OCI-LY7 (cell line): ENCODE data around the gene MYH10. TPM values are rescaled to one million over a fixed set of nuclear protein-coding genes. Genes with fewer than 3 reads are reported as not detected.

Experiments
- BruUV-seq: library from RNA; stranded (reverse); fragments of 400-500 nt; replicated peaks from 2 replicates; lab custom pipeline; 2021; lab: Mats Ljungman, UMichigan
- CTCF ChIA-PET: fragments of 300-600 bp; sonication (Branson Sonifier 250); formaldehyde crosslinking; loops from one replicate; lab custom pipeline; 2022; ENCODE audit warnings: antibody characterized with exemption; ENCODE audit not compliant: unreplicated experiment; lab: Charles Lee
- POLR2A ChIA-PET: fragments of 300-600 bp; sonication (Branson Sonifier 250); formaldehyde crosslinking; loops from one replicate; lab custom pipeline; 2022; ENCODE audit warnings: antibody characterized with exemption; lab: Charles Lee
- DNase-seq: peaks from one replicate; pipeline ENCODE4 v3.0.0-alpha.2; 2015; ENCODE audit warnings: low spot score
- H2AFZ ChIP-seq: fragments of 200-600 bp; sonication (generic), shearing (Covaris generic); 2 replicates; pipeline ENCODE4 v1.6.1; 2014; ENCODE audit warnings: mild to moderate bottlenecking, antibody characterized with exemption, low read length, moderate library complexity
- H3K27ac ChIP-seq: fragments of 200-600 bp; sonication (generic); 2 replicates; pipeline ENCODE4 v1.5.1; 2014; ENCODE audit warnings: mixed run types, low read depth, mild to moderate bottlenecking, moderate library complexity, low read length, inconsistent platforms; ENCODE audit not compliant: poor library complexity, severe bottlenecking
- H3K36me3 ChIP-seq: fragments of 200-600 bp; sonication (generic); 2 replicates; pipeline ENCODE4 v1.6.1; 2014; ENCODE audit warnings: mild to moderate bottlenecking, antibody characterized with exemption, low read length, moderate library complexity, mixed read lengths; ENCODE audit not compliant: insufficient read depth
- H3K4me1 ChIP-seq: fragments of 200-600 bp; sonication (generic); 2 replicates; pipeline ENCODE4 v1.5.1; 2014; ENCODE audit warnings: mild to moderate bottlenecking, low read length; ENCODE audit not compliant: insufficient read depth, poor library complexity, severe bottlenecking
- H3K4me2 ChIP-seq: fragments of 200-600 bp; sonication (generic); 2 replicates; pipeline ENCODE4 v1.6.1; 2014; ENCODE audit warnings: mild to moderate bottlenecking, low read length
- H3K4me3 ChIP-seq: fragments of 200-600 bp; sonication (generic); 2 replicates; pipeline ENCODE4 v1.5.1; 2014; ENCODE audit warnings: mild to moderate bottlenecking, low read depth, low read length; ENCODE audit not compliant: poor library complexity, severe bottlenecking
- H3K79me2 ChIP-seq: fragments of 200-600 bp; sonication (generic); 2 replicates; pipeline ENCODE4 v1.6.1; 2016; ENCODE audit warnings: low read depth, mild to moderate bottlenecking, low read length, moderate library complexity, mixed read lengths; ENCODE audit not compliant: insufficient read depth
- H3K9me2 ChIP-seq: fragments of 200-600 bp; sonication (generic); 2 replicates; pipeline ENCODE4 v1.6.1; 2016; ENCODE audit warnings: mild to moderate bottlenecking, low read length, mixed read lengths; ENCODE audit not compliant: insufficient read depth
- H3K9me3 ChIP-seq: fragments of 200-600 bp; sonication (generic); 2 replicates; pipeline ENCODE4 v1.6.1; 2014; ENCODE audit warnings: mild to moderate bottlenecking, mixed run types, low read length, mixed read lengths
- H4K20me1 ChIP-seq: fragments of 200-600 bp; sonication (generic); 2 replicates; pipeline ENCODE4 v1.6.1; 2014; ENCODE audit warnings: mild to moderate bottlenecking, antibody characterized with exemption, low read length, moderate library complexity, mixed read lengths; ENCODE audit not compliant: insufficient read depth
- EZH2phosphoT487 ChIP-seq: fragments of 200-600 bp; sonication (generic); IDR thresholded peaks from 2 replicates; pipeline ENCODE4 v1.6.1; 2018; ENCODE audit warnings: low read depth, borderline replicate concordance, mild to moderate bottlenecking, mixed run types, antibody characterized with exemption, low read length, moderate library complexity, mixed read lengths
- intact Hi-C: fragments of 100-400 bp; cut with micrococcal nuclease; formaldehyde crosslinking; loops from one replicate; pipeline ENCODE4 v1.10.0; 2022; ENCODE audit not compliant: unreplicated experiment
- total RNA-seq, 2 experiments: library from RNA; depleted of rRNA in 1 of 2; stranded (reverse); fragments of >200 nt in 1 of 2; shearing (Covaris generic) in 1 of 2; gene quantifications; 2 replicates each; pipeline ENCODE4 v1.2.3, GENCODE V29; 2014 to 2022
- TF ChIP-seq, protein P1 (sequence below): fragments of 200-600 bp; sonication (generic); conservative IDR thresholded peaks from 2 replicates; pipeline ENCODE4 v1.5.1; 2014; ENCODE audit warnings: mild to moderate bottlenecking, antibody characterized with exemption, low read length, moderate library complexity, mixed read lengths

MYH10 gene
- total RNA-seq, 2 experiments from 2014 or later: 41.9 to 60.4 TPM

DNA sequence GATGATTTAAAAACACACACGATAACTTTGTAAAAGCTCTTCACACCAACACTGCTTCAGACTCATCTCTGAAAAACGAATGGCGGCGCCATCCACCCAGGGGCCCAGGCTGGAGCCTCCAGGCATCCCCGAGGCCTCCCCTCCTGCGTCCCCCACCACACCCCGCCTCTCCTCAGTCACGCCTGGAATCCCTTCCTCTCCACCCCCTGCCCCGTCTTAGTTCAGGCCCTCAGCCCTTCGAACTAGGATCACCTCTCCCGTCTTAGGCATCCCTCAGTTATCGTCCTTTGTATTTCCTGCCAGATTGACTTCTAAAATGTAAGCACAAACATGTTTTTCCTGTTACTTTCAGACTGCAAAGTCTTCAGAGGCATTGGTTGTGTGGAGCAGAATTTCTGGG is 136.5 kb downstream of the MYH10 start:
- intact Hi-C loops: no loop called here
- DNase-seq: no peak
- Histone ChIP-seq H2AFZ (no peak overlapping the region), H3K36me3 (peaks cover 55% of the 10 kb centered on the region), H3K4me2 (no peak overlapping the region), H3K79me2 (no peaks in the 10 kb centered on the region), H3K9me3 (no peaks in the 10 kb centered on the region), H3K9me2 (no peaks in the 10 kb centered on the region), H3K27ac (no peak overlapping the region), H3K4me3 (no peak overlapping the region), H4K20me1 (no peaks in the 10 kb centered on the region), H3K4me1 (no peaks in the 10 kb centered on the region)
- ChIA-PET CTCF (no interaction called here), POLR2A (no interaction called here)
- BruUV-seq: no TSS peak
- TF ChIP-seq, protein P1, sequence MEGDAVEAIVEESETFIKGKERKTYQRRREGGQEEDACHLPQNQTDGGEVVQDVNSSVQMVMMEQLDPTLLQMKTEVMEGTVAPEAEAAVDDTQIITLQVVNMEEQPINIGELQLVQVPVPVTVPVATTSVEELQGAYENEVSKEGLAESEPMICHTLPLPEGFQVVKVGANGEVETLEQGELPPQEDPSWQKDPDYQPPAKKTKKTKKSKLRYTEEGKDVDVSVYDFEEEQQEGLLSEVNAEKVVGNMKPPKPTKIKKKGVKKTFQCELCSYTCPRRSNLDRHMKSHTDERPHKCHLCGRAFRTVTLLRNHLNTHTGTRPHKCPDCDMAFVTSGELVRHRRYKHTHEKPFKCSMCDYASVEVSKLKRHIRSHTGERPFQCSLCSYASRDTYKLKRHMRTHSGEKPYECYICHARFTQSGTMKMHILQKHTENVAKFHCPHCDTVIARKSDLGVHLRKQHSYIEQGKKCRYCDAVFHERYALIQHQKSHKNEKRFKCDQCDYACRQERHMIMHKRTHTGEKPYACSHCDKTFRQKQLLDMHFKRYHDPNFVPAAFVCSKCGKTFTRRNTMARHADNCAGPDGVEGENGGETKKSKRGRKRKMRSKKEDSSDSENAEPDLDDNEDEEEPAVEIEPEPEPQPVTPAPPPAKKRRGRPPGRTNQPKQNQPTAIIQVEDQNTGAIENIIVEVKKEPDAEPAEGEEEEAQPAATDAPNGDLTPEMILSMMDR: no peak
- TF ChIP-seq EZH2phosphoT487: no peak

DNA sequence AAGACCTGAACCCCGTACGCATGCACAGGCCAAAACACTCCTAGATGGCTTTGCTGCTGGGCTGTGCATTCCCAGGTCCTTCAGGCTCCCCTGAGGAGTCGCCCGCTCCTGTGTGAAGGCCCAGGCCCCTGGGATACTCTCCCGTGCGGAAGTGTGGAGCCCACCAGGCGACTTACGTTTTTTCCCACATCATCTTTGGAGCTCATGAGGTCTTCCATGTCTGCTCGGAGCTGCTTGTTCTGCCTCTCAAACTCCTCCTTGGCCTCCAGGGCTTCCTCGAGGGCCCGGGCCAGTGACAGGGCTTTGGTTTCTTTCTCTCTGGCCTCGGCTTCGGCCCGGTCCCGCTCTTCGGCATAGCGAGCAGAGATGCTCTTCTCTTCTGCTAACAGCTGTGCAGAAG is 138.4 kb downstream of the MYH10 start:
- Histone ChIP-seq H3K4me1 (no peaks in the 10 kb centered on the region), H2AFZ (no peak overlapping the region), H3K4me2 (no peak overlapping the region), H3K36me3 (peaks cover 52% of the 10 kb centered on the region; the same call in 1 of the 2 replicates), H3K4me3 (no peak overlapping the region), H3K27ac (no peak overlapping the region), H3K79me2 (no peaks in the 10 kb centered on the region), H3K9me3 (no peaks in the 10 kb centered on the region), H3K9me2 (no peaks in the 10 kb centered on the region), H4K20me1 (no peaks in the 10 kb centered on the region)
- CTCF ChIA-PET: no interaction called here
- intact Hi-C loops: no loop called here
- DNase-seq: no peak
- POLR2A ChIA-PET: no interaction called here
- no TSS peak for BruUV-seq
- no peak for TF ChIP-seq EZH2phosphoT487
- TF ChIP-seq, protein P1: no peak

DNA sequence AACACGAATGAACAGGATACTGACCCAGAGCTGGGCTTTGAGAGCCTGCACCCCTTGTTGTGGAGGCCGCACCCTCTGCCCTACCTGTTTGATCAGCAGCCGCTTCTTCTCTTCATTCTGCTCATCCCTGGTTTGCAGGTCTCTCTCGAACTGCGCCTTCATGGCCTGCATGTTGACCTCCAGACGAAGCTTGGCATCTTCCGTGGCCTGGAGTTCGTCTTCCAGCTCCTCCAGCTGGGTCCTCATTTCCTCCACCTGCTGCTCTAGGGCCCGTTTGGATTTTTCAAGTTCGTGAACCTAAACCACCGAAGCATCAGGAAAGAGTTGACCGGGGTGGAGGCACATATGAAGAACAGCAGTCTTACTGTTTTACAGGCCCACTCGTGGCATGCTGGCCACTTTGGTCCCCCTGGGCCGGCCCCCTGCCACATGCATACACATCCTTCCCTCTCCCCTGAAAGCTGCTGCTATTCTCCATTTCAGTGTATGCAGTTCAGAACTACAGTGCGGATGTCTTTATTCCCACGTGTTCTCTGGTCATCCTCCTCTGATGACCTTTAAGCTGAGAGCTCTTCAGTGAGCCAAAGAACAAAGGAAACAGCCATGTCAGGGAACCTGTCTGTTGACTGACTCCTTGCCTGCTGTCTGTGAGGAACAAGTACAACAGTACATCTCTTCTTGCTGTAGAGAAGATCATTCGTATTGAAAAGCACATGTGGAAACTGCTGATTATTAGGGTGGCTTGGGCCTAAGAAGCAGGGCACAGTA is 140.1 kb downstream of the MYH10 start:
- Histone ChIP-seq H3K4me3 (no peak overlapping the region), H3K9me2 (no peaks in the 10 kb centered on the region), H3K27ac (no peak overlapping the region), H3K79me2 (no peaks in the 10 kb centered on the region), H3K9me3 (peaks cover 2% of the 10 kb centered on the region; the same call in 1 of the 2 replicates), H3K4me1 (no peaks in the 10 kb centered on the region), H4K20me1 (no peaks in the 10 kb centered on the region), H3K36me3 (peaks cover 54% of the 10 kb centered on the region), H3K4me2 (no peak overlapping the region), H2AFZ (no peak overlapping the region)
- intact Hi-C loops: no loop called here
- DNase-seq: no peak
- no TSS peak for BruUV-seq
- ChIA-PET CTCF (no interaction called here), POLR2A (no interaction called here)
- TF ChIP-seq, protein P1: no peak
- no peak for TF ChIP-seq EZH2phosphoT487
